Stomach (tissue), 4 donors: ENCODE data around the gene LIMS2.

Source experiments
- CTCF ChIP-seq, 7 experiments: fragments of 450-650 bp in 4 of 7; fragments of 200-600 bp in 3 of 7; sonication (generic) in 3 of 7; IDR thresholded peaks; one replicate each; pipeline ENCODE4 v1.5.1; 2016 to 2019; ENCODE audit warnings: antibody characterized with exemption in 7 of 7, control low read depth in 2 of 7, mild to moderate bottlenecking in 1 of 7
- POLR2AphosphoS5 ChIP-seq, 3 donors: sonication (generic); formaldehyde crosslinking; IDR thresholded peaks; one replicate each; pipeline ENCODE4 v1.6.1; 2016; ENCODE audit warnings: antibody characterized with exemption in 3 of 3

DNA sequence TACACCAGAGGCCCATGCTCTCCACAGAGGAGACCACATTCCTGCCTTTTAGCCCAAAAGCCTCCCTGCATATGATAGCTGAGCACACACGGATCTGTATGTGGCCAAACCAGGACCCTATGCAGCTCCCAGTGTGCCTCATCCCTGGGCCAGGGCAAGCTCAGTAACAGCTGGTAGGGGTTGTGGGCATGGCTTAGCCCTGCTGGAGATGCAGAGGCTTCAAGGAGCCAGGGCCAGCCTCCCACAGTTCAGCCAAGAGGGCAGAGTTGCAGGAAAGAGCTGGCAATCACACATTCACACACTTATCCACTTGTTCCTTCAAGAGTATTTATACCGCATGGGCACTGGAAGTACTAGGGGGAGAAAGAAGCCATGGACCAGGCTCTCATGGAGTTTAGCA, 1.6 kb upstream of the LIMS2 start:
- TF ChIP-seq POLR2AphosphoS5 (IDR thresholded peaks at IDR 0.05) (no peak), CTCF (IDR thresholded peaks at IDR 0.05) (no peak)
